HG02610 (cell line): ENCODE measurements around the gene GOLGA8K.
"Not testable (repeated sequence)": the region's sequence is repeated elsewhere in the genome, so short reads cannot be mapped to it uniquely, and the experiment has no call there.

Experiments
- ATAC-seq: cut with Tn5 transposase; IDR thresholded peaks from one replicate; pipeline ENCODE4 v1.9.1; 2021; ENCODE audit warnings: mild to moderate bottlenecking, moderate library complexity; ENCODE audit not compliant: unreplicated experiment

Gene GOLGA8K

DNA sequence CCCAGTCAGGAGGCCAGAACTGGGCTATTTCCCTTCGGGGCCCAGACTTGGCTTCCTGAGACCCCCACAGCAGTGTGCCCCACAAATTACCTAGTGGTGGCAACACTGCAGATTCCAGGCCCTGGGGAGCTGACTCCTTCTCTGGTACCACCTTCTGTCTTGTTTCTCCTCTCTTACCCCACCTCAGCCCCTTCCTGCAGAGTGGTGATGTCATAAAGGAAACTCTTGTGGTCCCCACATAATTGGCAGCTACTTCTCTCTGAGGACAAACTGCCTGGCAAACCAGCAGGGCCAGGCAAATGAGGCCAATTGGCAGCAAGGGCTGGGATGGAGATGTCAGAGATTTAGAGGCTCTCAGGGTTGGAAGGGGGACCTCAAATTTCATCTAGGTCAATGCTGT lies 44.6 kb downstream of the GOLGA8K start:
- ATAC-seq = not testable (repeated sequence)

DNA sequence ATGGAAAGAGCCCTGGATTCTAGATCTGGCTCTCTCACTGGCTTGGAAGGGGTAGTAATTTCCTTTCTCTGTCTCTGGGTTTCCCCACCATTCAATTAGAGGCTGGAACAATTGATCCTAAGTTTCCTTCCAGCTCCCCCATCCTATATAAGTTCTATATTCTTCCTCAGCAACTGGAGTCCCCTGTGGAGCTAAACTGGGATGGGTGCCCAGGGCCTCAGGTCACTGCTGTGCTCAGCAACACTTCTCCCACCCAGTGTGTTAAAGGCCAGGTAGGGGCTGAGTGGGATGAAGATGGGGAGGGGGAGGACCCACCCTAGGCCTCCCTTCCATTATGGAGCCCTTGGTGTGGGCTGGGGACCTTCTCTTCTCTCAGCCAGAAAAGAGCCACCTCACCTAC lies 46.2 kb downstream of the GOLGA8K start:
- not testable (repeated sequence) for ATAC-seq

DNA sequence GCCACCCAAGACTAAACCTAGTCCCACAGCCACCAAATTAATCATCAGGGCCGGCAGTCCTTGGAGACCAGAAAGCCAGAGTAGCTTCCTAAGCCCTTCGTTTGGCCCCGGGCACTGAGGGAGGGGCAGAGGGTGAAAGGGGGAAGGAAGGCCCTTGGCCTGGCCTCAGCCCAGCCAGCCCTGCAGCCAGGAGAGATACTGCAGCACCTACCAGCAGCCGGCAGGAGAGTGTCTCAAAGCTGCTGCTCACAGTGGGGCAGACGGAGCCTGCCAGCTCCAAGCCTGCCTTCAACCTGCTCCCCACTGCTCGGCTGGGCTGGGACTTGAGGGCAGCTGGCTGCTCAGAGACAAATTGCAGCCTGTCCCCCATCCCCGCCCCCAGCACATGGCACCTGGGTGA lies 50.3 kb downstream of the GOLGA8K start:
- ATAC-seq = not testable (repeated sequence)

- ATAC-seq = not testable (repeated sequence)
Measured at GRCh38 chr15:32350563-32351220, 52.4 kb downstream of the GOLGA8K start.

GRCh38 chr15:32347037-32347436 lies 56.1 kb downstream of the GOLGA8K start:
- not testable (repeated sequence) for ATAC-seq

DNA sequence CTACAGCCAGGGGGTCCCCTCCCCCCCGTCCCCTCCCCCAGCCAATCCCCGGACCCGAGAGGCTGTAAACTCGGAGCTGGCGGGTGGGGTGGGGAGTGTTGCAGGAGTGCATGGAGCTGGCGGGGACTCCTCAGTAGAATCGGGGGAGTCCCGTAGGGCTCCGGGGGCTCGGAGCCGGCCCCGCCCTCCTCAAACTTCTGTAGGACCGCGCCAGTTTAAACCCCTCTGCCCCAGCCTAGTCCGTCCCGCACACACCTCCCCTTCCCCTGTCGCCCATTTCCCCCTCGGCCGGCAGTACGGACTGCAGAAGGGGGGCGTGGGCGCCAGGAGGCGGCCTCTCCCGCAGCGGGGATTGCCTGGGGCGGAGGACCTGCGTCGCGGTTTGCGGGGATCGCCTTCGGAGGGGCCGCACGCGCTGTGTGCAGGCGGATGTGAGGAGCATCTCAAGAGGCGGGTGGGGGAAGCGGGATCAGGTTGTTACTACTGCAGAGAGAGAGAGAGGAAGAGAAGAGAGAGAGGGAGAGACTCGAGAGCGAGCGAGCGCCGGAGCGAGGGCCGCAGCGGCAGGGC lies 57.0 kb downstream of the GOLGA8K start:
- not testable (repeated sequence) for ATAC-seq

DNA sequence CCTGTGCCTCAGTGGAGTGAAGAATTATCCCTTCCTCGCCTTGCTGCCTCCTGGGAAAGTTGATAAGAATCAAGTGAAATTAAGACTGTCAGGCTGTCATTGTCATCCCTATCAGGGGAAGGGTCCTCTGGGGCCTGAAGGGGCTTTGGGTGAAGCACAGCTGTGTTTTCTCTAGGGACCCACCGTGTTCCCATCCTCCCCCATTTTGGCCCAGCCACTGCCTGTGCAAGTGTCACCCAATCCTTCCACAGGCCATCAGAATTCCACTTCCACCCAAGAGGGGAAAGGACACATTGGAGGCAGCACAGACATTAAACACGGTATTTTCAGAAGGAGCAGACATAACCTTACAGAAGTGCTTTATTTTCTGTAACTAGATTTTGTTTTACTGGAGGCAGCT lies 59.2 kb downstream of the GOLGA8K start:
- not testable (repeated sequence) for ATAC-seq
